K562 (cell line): ENCODE measurements around the gene MECP2. TPM values are rescaled to one million over a fixed set of nuclear protein-coding genes. Genes with fewer than 3 reads are reported as not detected.

Experiments used
- DPF2 ChIP-seq: fragments of 450-650 bp; IDR thresholded peaks from 2 replicates; pipeline ENCODE4 v1.6.1; 2016
- EP400 ChIP-seq: fragments of 450-650 bp; IDR thresholded peaks from 2 replicates; pipeline ENCODE4 v1.6.1; 2017; ENCODE audit warnings: antibody characterized with exemption, mild to moderate bottlenecking, moderate library complexity
- GATAD2A ChIP-seq: fragments of 450-650 bp; IDR thresholded peaks from 2 replicates; pipeline ENCODE4 v1.6.1; 2017
- KLF1 ChIP-seq: fragments of 450-650 bp; IDR thresholded peaks from 2 replicates; pipeline ENCODE4 v1.6.1; 2016; ENCODE audit warnings: missing genetic modification characterization, missing compliant biosample characterization
- MEF2D ChIP-seq: conservative IDR thresholded peaks from 2 replicates; pipeline ENCODE4 v1.6.1; 2016; ENCODE audit warnings: low read depth, missing genetic modification characterization, missing compliant biosample characterization
- PML ChIP-seq: IDR thresholded peaks from 2 replicates; pipeline ENCODE4 v1.6.1; 2012; ENCODE audit warnings: low read length, inconsistent platforms
- POLR2AphosphoS2 ChIP-seq: IDR thresholded peaks from 2 replicates; pipeline ENCODE4 v1.6.1; 2012; ENCODE audit warnings: low read length, improper control_type of control experiment
- STAT6 ChIP-seq: sonication (generic); formaldehyde crosslinking; IDR thresholded peaks from 2 replicates; pipeline ENCODE4 v1.8.1; 2023; ENCODE audit warnings: mild to moderate bottlenecking, missing genetic modification reagents
- THRB ChIP-seq: fragments of 450-650 bp; formaldehyde crosslinking; conservative IDR thresholded peaks from 2 replicates; pipeline ENCODE4 v1.4.0; 2022; ENCODE audit warnings: mild to moderate bottlenecking, missing genetic modification characterization
- ZFPM2 ChIP-seq: fragments of 250-450 bp; sonication (Bioruptor Pico); IDR thresholded peaks from 2 replicates; pipeline ENCODE4 v1.5.1; 2022; ENCODE audit warnings: mild to moderate bottlenecking
- ZKSCAN8 ChIP-seq: fragments of 200-800 bp; sonication (Bioruptor generic); IDR thresholded peaks from 2 replicates; pipeline ENCODE4 v1.6.1; 2016; ENCODE audit warnings: missing genetic modification characterization, missing compliant biosample characterization
- ZNF311 ChIP-seq: fragments of 250-450 bp; sonication (Bioruptor Pico); IDR thresholded peaks from 2 replicates; pipeline ENCODE4 v1.4.0; 2020; ENCODE audit warnings: mild to moderate bottlenecking, moderate library complexity
- ZNF57 ChIP-seq: fragments of 450-650 bp; formaldehyde crosslinking; IDR thresholded peaks from 2 replicates; pipeline ENCODE4 v1.4.0; 2020; ENCODE audit warnings: mild to moderate bottlenecking, moderate library complexity
- polyA plus RNA-seq, 8 experiments: library from polyadenylated mRNA; depleted of rRNA in 4 of 8; stranded (reverse) in 5 of 8; unstranded in 3 of 8; fragments of >200 nt; fragmentation: Nextera tagmentation in 2 of 8; fragmentation: Illumina TruSeq in 1 of 8; extraction: Ambion mirVana in 2 of 8; extraction: Trizol in 1 of 8; gene quantifications; 2 replicates each; pipeline versions ENCODE4 v1.2.1 to v1.2.3, GENCODE V29; 2011 to 2014; ENCODE audit warnings: inconsistent platforms in 1 of 8, missing spikeins in 1 of 8
- total RNA-seq, 7 experiments: library from RNA; depleted of rRNA in 6 of 7; stranded (reverse); fragments of >200 nt in 6 of 7; fragmentation: Illumina TruSeq in 2 of 7; extraction: Trizol in 2 of 7; gene quantifications; 2 replicates each; pipeline versions ENCODE4 v1.2.1 to v1.2.3, GENCODE V29; 2011 to 2021; ENCODE audit warnings: low replicate concordance in 1 of 7
- TF ChIP-seq, protein P1 (sequence below), 2 experiments: fragments of 450-650 bp in 1 of 2; sonication (generic) in 1 of 2; formaldehyde crosslinking in 1 of 2; IDR thresholded peaks; 2 replicates each; pipeline versions ENCODE4 v1.7.1 to v1.9.0; 2016 to 2022; ENCODE audit warnings: inconsistent platforms in 1 of 2, mild to moderate bottlenecking in 1 of 2, missing genetic modification reagents in 1 of 2

Gene MECP2
- total and polyA plus RNA-seq, 9 of the 15 experiments (the other 6 are each of a cell fraction or from before 2014, with no cell fraction given), result 2.1 to 50.9 (median 30.5) TPM

DNA sequence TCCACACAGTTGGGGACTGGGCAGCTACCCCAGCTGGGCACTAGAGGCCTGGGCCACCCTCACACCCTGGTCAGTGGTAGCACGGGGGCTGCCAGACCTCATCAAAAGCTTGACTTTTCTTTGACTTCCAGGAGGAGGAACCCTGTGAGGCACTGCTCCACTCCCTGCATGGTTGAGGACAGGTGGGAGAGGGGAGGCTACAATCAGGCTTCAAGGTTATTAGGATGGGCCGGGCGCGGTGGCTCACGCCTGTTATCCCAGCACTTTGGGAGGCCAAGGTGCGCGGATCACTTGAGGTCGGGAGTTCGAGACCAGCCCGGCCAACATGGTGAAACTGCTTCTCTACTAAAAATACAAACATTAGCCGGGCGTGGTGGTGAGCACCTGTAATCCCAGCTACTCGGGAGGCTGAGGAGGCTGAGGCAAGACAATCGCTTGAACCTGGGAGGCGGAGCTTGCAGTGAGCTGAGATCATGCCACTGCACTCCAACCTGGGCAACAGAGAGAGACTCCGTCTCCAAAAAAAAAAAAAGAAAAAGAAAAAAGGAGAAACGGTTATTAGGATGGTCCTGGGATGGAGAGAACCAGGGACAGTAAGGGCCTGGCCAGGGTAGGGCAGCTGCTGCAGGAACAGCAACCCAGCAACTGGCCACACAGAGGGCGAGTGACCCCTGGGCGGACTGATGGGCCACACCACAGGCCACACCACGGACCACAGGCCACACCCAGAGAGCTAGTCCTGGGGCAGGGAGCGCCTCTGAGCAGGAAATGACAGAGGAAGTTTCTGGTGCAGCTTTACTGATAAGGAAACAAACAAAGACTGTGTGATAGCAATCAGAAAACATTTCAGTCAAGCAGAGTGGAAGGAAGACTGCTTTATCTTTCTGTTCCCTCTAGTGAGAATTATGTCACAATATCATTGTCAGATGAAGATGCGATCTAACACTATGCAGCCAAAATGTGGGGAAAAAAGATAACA is 26.0 kb upstream of the MECP2 start (continued):
- TF ChIP-seq, protein P1, sequence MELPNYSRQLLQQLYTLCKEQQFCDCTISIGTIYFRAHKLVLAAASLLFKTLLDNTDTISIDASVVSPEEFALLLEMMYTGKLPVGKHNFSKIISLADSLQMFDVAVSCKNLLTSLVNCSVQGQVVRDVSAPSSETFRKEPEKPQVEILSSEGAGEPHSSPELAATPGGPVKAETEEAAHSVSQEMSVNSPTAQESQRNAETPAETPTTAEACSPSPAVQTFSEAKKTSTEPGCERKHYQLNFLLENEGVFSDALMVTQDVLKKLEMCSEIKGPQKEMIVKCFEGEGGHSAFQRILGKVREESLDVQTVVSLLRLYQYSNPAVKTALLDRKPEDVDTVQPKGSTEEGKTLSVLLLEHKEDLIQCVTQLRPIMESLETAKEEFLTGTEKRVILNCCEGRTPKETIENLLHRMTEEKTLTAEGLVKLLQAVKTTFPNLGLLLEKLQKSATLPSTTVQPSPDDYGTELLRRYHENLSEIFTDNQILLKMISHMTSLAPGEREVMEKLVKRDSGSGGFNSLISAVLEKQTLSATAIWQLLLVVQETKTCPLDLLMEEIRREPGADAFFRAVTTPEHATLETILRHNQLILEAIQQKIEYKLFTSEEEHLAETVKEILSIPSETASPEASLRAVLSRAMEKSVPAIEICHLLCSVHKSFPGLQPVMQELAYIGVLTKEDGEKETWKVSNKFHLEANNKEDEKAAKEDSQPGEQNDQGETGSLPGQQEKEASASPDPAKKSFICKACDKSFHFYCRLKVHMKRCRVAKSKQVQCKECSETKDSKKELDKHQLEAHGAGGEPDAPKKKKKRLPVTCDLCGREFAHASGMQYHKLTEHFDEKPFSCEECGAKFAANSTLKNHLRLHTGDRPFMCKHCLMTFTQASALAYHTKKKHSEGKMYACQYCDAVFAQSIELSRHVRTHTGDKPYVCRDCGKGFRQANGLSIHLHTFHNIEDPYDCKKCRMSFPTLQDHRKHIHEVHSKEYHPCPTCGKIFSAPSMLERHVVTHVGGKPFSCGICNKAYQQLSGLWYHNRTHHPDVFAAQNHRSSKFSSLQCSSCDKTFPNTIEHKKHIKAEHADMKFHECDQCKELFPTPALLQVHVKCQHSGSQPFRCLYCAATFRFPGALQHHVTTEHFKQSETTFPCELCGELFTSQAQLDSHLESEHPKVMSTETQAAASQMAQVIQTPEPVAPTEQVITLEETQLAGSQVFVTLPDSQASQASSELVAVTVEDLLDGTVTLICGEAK (IDR thresholded peaks at IDR 0.05), result peak; percentile 57; the same call in 1 of the 2 replicates
- TF ChIP-seq, protein P1 (CRISPR knock-in tag; IDR thresholded peaks at IDR 0.05), result no peak
- TF ChIP-seq ZKSCAN8 (CRISPR knock-in tag) (no peak), KLF1 (tag) (peak; percentile 46; the same call in 1 of the 2 replicates), ZFPM2 (CRISPR knock-in tag) (no peak), DPF2 (peak; percentile 98), THRB (no peak), EP400 (peak; percentile 54), MEF2D (tag) (0 out of 2 replicates have a peak, but pooled peaks have one; percentile 37), ZNF57 (CRISPR knock-in tag) (no peak), GATAD2A (peak; percentile 88), POLR2AphosphoS2 (no peak), STAT6 (CRISPR knock-in tag) (no peak), ZNF311 (no peak), PML (peak; percentile 88)
